Epithelial cell of proximal tubule (primary cell): ENCODE measurements around the gene ADAMTS13. TPM values are rescaled to one million over a fixed set of nuclear protein-coding genes. Genes with fewer than 3 reads are reported as not detected.

Experiments used
- DNase-seq: peaks from one replicate; pipeline ENCODE4 v3.0.0-alpha.2; 2011; ENCODE audit warnings: low read depth
- H3K4me3 ChIP-seq: 2 replicates; pipeline ENCODE4 v1.5.1; 2011; ENCODE audit warnings: low read depth, mild to moderate bottlenecking, low read length
- CTCF ChIP-seq: conservative IDR thresholded peaks from 2 replicates; pipeline ENCODE4 v1.5.1; 2012; ENCODE audit warnings: low read depth, mild to moderate bottlenecking, low read length
- total RNA-seq: library from RNA; depleted of rRNA; stranded (reverse); fragments of >200 nt; gene quantifications from 2 replicates; pipeline ENCODE4 v1.2.3, GENCODE V29; 2015

The ADAMTS13 gene
- total RNA-seq, 1 donor from 2014 or later, result 0.75 TPM

- no peak for DNase-seq
- TF ChIP-seq CTCF, result no peak
- no peak overlapping the region for H3K4me3 ChIP-seq
These were observed 28.8 kb upstream of the ADAMTS13 start for GRCh38 chr9:133393399-133393798.

GRCh38 chr9:133394687-133395271 is 27.4 kb upstream of the ADAMTS13 start:
- no peak for DNase-seq
- TF ChIP-seq CTCF, result no peak
- H3K4me3 ChIP-seq, result no peak overlapping the region

- H3K4me3 ChIP-seq, result no peak overlapping the region
- no peak for DNase-seq
- peak; percentile 49 for TF ChIP-seq CTCF
These were observed 25.2 kb upstream of the ADAMTS13 start for GRCh38 chr9:133396952-133397351.

GRCh38 chr9:133397370-133397769 is 24.8 kb upstream of the ADAMTS13 start:
- no peak for TF ChIP-seq CTCF
- no peak overlapping the region for H3K4me3 ChIP-seq
- no peak for DNase-seq

- no peak for DNase-seq
- TF ChIP-seq CTCF, result no peak
- no peak overlapping the region for H3K4me3 ChIP-seq
These were observed 24.3 kb upstream of the ADAMTS13 start for GRCh38 chr9:133397895-133398294.

- DNase-seq, result no peak
- no peak for TF ChIP-seq CTCF
- no peak overlapping the region for H3K4me3 ChIP-seq
These were observed 21.9 kb upstream of the ADAMTS13 start for GRCh38 chr9:133400292-133400691.

- no peak overlapping the region for H3K4me3 ChIP-seq
- DNase-seq, result no peak
- TF ChIP-seq CTCF, result no peak
These were observed 20.6 kb upstream of the ADAMTS13 start for GRCh38 chr9:133401588-133401987.
